HCT116 (cell line): ENCODE data around the gene FBXW8.

Source experiments
- CTCF ChIP-seq, 3 experiments: fragments of 200-600 bp in 1 of 3; sonication (generic) in 1 of 3; IDR thresholded peaks in 2 of 3; conservative IDR thresholded peaks in 1 of 3; 2 replicates each; pipeline ENCODE4 v1.5.1; 2012 to 2017; ENCODE audit warnings: low read depth in 2 of 3, low read length in 2 of 3, antibody characterized with exemption in 1 of 3, borderline replicate concordance in 1 of 3, control low read depth in 1 of 3, mild to moderate bottlenecking in 1 of 3, mixed read lengths in 1 of 3, mixed run types in 1 of 3, moderate library complexity in 1 of 3; ENCODE audit not compliant: insufficient read depth in 1 of 3
- EGR1 ChIP-seq: IDR thresholded peaks from 2 replicates; pipeline ENCODE4 v1.6.1; 2012; ENCODE audit warnings: low read depth
- EZH2 ChIP-seq: fragments of 200-600 bp; sonication (generic); IDR thresholded peaks from 2 replicates; pipeline ENCODE4 v1.6.1; 2017; ENCODE audit warnings: antibody characterized with exemption, mixed run types
- POLR2A ChIP-seq: IDR thresholded peaks from 2 replicates; pipeline ENCODE4 v1.7.0; 2011; ENCODE audit warnings: borderline replicate concordance; ENCODE audit not compliant: insufficient read depth, insufficient read length; ENCODE audit errors: extremely low read depth
- POLR2AphosphoS5 ChIP-seq: IDR thresholded peaks from 2 replicates; pipeline ENCODE4 v1.6.1; 2011; ENCODE audit warnings: mild to moderate bottlenecking, low read depth, low read length, moderate library complexity
- REST ChIP-seq: IDR thresholded peaks from 2 replicates; pipeline ENCODE4 v1.6.1; 2012; ENCODE audit warnings: low read depth
- SP1 ChIP-seq: IDR thresholded peaks from 2 replicates; pipeline ENCODE4 v1.6.1; 2012; ENCODE audit warnings: low read depth
- ZFX ChIP-seq: fragments of 450-650 bp; IDR thresholded peaks from 2 replicates; pipeline ENCODE4 v1.6.1; 2017
- TF ChIP-seq, protein P1 (sequence below): IDR thresholded peaks from 2 replicates; pipeline ENCODE4 v1.6.1; 2012

GRCh38 chr12:116919706-116920485, 9.1 kb downstream of the FBXW8 start:
- no peak for TF ChIP-seq CTCF (IDR thresholded peaks at IDR 0.05 in 2 of 3, conservative IDR thresholded peaks at IDR 0.05 in 1 of 3; ENCODE audit: borderline replicate concordance in 1 of 3, insufficient read depth in 1 of 3, low read depth in 2 of 3, low read length in 2 of 3)
- TF ChIP-seq POLR2A: no peak
- no peak for TF ChIP-seq EGR1
- TF ChIP-seq EZH2: no peak
- TF ChIP-seq REST: no peak
- no peak for TF ChIP-seq SP1
- TF ChIP-seq POLR2AphosphoS5: no peak
- no peak for TF ChIP-seq ZFX
- TF ChIP-seq, protein P1, sequence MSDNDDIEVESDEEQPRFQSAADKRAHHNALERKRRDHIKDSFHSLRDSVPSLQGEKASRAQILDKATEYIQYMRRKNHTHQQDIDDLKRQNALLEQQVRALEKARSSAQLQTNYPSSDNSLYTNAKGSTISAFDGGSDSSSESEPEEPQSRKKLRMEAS: no peak
